T-helper 1 cell treated with Interleukin-12 subunit alpha and Interleukin-12 subunit beta and Interleukin-4 antibody, amounts not matched to agents 30 ng/mL and 1 ng/mL, for 36 hours (primary cell): Measurements from ENCODE around the gene TNIK. TPM values are rescaled to one million over a fixed set of nuclear protein-coding genes. Genes with fewer than 3 reads are reported as not detected.

Source experiments
- intact Hi-C: fragments of 100-400 bp; cut with micrococcal nuclease; formaldehyde crosslinking; loops from one replicate; pipeline ENCODE4 v1.15.1; 2024
- total RNA-seq: library from RNA; stranded (reverse); gene quantifications from 2 replicates; pipeline ENCODE4 v1.2.3, GENCODE V29; 2022

The TNIK gene
- total RNA-seq, 1 donor from 2014 or later: 51.5 TPM

DNA sequence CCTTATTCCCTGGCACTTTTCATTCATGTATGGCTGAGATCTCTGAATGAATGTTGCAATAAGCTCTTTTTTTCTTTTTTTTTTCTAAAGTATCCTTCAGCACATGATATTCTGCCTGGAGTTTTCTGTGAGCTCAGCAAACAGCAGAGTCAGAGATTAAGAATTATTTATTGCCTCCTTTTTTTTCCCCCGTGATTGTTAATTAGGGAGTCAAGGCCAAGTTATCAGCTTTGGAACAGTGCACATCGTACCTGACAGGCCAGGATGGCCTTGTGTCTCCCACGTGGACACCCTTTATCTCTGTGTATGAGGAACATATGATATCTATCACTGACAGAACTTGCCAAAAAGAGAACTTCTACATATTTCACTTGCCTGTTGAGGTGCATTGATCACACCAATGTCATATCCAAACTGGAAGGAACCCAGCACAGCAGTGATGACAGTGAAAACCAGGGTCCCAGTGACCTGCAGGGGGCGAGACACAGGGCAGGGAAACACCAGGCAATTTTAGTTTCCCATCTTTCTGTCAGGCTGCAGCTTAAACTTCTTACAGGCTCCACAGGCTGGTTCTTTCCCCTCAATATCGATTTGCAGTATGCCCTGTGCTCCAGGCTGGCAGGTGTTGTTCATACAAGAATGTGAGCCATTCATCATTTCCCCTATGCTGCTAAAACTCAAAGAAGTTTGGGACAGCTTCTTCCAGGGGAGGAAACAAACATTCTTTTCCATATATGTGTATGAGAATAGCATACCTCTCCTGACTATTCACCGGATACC is 441.9 kb downstream of the TNIK start:
- intact Hi-C loops: no loop called here

DNA sequence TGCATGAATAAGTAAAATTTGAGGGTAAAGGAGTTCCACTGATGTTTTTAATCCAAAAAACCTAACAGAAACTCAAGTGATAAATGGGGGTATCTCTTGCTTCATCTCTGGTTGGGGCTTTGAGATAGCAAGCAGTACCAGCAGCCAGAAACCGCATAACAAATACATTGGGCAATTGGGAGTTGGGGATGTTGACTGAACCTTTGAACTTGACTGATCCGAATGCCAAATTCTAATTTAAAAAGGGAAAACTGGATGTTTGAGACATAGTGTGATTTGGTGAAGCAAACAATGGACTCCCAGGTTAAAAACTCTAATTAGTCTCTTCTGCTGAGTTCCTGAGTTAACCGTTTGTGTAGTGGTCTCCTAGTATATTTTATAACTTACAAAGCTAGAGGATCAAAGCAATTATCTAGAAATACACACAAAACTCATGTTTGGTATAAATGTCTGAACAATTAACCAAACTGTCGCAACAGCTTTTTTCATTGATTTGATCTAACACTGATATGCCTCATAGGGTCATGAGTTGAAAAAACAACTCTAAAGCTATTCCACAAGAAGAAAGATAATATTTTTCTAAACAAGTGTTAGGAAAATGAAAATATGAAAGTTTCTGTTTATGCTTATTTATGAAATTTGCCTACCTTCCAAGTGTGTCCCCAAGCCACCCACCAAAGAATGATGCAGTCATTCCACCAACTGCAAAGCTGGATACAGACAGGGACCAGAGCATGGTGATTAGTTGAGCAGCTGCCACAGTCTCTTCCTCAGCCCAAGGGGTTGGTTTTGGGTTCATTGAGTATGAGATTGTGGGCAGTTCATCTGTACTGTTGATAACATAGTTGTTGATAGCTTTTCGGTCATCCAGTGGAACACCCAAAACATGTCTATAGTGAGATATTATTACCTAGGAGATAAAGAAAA is 446.1 kb downstream of the TNIK start:
- intact Hi-C loops: no loop called here

DNA sequence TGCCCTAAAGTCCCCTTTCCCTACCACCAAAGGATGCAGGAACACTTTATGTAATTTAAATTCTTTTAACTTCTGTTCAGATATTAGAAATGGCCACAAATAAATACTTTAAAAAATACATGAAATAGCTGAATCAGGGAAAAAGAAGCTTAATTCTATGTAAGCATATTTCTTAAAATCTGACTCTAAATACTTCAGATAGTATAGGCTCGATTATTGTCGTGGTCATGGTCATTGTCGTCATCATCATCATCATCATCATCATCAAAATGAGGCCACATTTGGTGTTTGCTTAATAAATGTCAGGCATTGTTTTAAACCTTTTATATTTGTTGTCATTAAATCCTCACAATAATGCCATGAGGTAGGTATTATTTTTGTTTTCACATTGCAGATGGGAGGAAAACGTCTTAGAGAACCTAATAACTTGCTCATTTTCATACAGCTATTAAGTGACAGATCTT is 448.3 kb downstream of the TNIK start:
- intact Hi-C loops: no loop called here
